ENCODE results near the gene CTBP2. TPM values are rescaled to one million over a fixed set of nuclear protein-coding genes. Genes with fewer than 3 reads are reported as not detected.

Gene CTBP2
- total and polyA plus RNA-seq, 10 of the 15 experiments (the other 5 are each of a cell fraction or from before 2014, with no cell fraction given): 0.02 to 0.72 (median 0.06) TPM; not detected in 2

DNA sequence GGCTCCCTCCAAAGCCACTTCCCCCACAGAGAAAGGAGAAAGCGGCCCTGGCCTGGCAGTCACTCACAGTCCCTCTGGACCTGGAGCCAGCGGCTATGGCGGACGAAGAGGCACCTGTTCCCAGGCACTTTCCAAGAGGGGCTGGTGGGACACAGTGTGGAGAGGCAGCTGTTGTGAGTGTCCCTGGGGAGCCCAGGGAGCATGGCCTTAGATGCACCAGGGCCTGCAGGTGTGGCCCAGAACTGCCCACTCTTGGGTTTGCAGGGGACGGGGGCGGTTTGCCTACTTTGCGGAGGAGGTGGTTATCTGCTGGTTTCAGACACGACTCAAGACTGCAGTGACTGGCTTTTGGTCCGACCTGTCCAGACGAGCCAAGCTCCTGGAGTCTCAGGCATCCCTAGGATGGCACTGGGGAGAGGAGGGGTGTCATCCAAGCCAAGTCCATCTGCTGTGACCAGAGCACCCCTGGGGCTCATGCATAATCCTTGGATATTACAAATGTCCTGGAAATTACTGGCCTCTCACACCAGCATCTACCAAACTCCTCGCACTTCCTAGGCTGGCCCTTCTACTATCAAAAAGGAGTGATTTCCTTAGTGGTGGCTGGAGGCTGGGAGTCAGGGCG is 18.4 kb downstream of the CTBP2 start:
- SMC1A ChIA-PET (ENCODE audit: uncharacterized antibody, unreplicated experiment): no interaction called here
- no peak for TF ChIP-seq ZSCAN29 (IDR thresholded peaks at IDR 0.05)
- TF ChIP-seq FOS (IDR thresholded peaks at IDR 0.05; ENCODE audit: borderline replicate concordance, extremely low read depth, insufficient read length): no peak
- TF ChIP-seq ZNF622 (IDR thresholded peaks at IDR 0.05): no peak
- TF ChIP-seq, protein P1, sequence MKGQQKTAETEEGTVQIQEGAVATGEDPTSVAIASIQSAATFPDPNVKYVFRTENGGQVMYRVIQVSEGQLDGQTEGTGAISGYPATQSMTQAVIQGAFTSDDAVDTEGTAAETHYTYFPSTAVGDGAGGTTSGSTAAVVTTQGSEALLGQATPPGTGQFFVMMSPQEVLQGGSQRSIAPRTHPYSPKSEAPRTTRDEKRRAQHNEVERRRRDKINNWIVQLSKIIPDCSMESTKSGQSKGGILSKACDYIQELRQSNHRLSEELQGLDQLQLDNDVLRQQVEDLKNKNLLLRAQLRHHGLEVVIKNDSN (IDR thresholded peaks at IDR 0.05; ENCODE audit: borderline replicate concordance, extremely low read length, insufficient read depth, low read depth, low read length): no peak
- TF ChIP-seq LARP7 (IDR thresholded peaks at IDR 0.05): no peak
- TF ChIP-seq, protein P2, sequence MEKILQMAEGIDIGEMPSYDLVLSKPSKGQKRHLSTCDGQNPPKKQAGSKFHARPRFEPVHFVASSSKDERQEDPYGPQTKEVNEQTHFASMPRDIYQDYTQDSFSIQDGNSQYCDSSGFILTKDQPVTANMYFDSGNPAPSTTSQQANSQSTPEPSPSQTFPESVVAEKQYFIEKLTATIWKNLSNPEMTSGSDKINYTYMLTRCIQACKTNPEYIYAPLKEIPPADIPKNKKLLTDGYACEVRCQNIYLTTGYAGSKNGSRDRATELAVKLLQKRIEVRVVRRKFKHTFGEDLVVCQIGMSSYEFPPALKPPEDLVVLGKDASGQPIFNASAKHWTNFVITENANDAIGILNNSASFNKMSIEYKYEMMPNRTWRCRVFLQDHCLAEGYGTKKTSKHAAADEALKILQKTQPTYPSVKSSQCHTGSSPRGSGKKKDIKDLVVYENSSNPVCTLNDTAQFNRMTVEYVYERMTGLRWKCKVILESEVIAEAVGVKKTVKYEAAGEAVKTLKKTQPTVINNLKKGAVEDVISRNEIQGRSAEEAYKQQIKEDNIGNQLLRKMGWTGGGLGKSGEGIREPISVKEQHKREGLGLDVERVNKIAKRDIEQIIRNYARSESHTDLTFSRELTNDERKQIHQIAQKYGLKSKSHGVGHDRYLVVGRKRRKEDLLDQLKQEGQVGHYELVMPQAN (conservative IDR thresholded peaks at IDR 0.05): no peak
- TF ChIP-seq POLR2AphosphoS5 (IDR thresholded peaks at IDR 0.05; ENCODE audit: low read length): no peak
- TF ChIP-seq SREBF1 (IDR thresholded peaks at IDR 0.05; ENCODE audit: low read length): no peak
- TF ChIP-seq TCF12 (IDR thresholded peaks at IDR 0.05; ENCODE audit: low read depth, low read length): no peak
- TF ChIP-seq CREB1 (IDR thresholded peaks at IDR 0.05; ENCODE audit: low read depth): no peak
- no peak for TF ChIP-seq ZNF384 (IDR thresholded peaks at IDR 0.05; ENCODE audit: borderline replicate concordance, low read depth, low read length)
- TF ChIP-seq, protein P3, sequence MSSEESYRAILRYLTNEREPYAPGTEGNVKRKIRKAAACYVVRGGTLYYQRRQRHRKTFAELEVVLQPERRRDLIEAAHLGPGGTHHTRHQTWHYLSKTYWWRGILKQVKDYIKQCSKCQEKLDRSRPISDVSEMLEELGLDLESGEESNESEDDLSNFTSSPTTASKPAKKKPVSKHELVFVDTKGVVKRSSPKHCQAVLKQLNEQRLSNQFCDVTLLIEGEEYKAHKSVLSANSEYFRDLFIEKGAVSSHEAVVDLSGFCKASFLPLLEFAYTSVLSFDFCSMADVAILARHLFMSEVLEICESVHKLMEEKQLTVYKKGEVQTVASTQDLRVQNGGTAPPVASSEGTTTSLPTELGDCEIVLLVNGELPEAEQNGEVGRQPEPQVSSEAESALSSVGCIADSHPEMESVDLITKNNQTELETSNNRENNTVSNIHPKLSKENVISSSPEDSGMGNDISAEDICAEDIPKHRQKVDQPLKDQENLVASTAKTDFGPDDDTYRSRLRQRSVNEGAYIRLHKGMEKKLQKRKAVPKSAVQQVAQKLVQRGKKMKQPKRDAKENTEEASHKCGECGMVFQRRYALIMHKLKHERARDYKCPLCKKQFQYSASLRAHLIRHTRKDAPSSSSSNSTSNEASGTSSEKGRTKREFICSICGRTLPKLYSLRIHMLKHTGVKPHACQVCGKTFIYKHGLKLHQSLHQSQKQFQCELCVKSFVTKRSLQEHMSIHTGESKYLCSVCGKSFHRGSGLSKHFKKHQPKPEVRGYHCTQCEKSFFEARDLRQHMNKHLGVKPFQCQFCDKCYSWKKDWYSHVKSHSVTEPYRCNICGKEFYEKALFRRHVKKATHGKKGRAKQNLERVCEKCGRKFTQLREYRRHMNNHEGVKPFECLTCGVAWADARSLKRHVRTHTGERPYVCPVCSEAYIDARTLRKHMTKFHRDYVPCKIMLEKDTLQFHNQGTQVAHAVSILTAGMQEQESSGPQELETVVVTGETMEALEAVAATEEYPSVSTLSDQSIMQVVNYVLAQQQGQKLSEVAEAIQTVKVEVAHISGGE (CRISPR knock-in tag; IDR thresholded peaks at IDR 0.05): no peak
- no peak for TF ChIP-seq CHD1 (IDR thresholded peaks at IDR 0.05; ENCODE audit: low read depth, low read length)
- TF ChIP-seq IRF4 (IDR thresholded peaks at IDR 0.05; ENCODE audit: low read depth, low read length): no peak
- no peak for TF ChIP-seq STAT1 (conservative IDR thresholded peaks at IDR 0.05)
- no peak for TF ChIP-seq IKZF1 (conservative IDR thresholded peaks at IDR 0.05)
- TF ChIP-seq MEF2B (IDR thresholded peaks at IDR 0.05; ENCODE audit: partially characterized antibody, poor library complexity, severe bottlenecking): no peak
- no peak for TF ChIP-seq ZNF217 (IDR thresholded peaks at IDR 0.05)
- TF ChIP-seq NFYA (IDR thresholded peaks at IDR 0.05; ENCODE audit: borderline replicate concordance, low read depth, low read length): no peak
- no TSS peak for BruUV-seq (replicated peaks)
- RAD21 ChIA-PET (ENCODE audit: unreplicated experiment): no interaction called here
- POLR2A ChIA-PET: no interaction called here
- no peaks in the 10 kb centered on the region; a peak in 2 of 4 replicates for H3K27me3 ChIP-seq (replicated peaks in 1 of 2; ENCODE audit: control insufficient read depth in 2 of 2, insufficient read depth in 2 of 2, low read length in 1 of 2)
- FAIRE-seq (no peak), ATAC-seq (no peak), DNase-seq (ENCODE audit: low read depth, low spot score) (no peak)
- no peaks in the 10 kb centered on the region for H3K79me2 ChIP-seq (ENCODE audit: control insufficient read depth, insufficient read depth, low read length)
- no peak overlapping the region for H3K27ac ChIP-seq (ENCODE audit: control insufficient read depth, insufficient read depth)
- H4K20me1 ChIP-seq (ENCODE audit: control insufficient read depth, insufficient read depth): no peaks in the 10 kb centered on the region; the same call in 1 of the 2 replicates
- no peak overlapping the region for H3K9ac ChIP-seq (ENCODE audit: control insufficient read depth, insufficient read depth, low read length)
- H3K4me3 ChIP-seq: no peak overlapping the region
- in situ Hi-C loops (cut with MboI) (no loop called here), intact Hi-C loops (cut with micrococcal nuclease; ENCODE audit: unreplicated experiment) (no loop called here)
- H3K4me2 ChIP-seq (ENCODE audit: control insufficient read depth, insufficient read depth): no peak overlapping the region
- no peaks in the 10 kb centered on the region for H3K36me3 ChIP-seq (ENCODE audit: control insufficient read depth in 2 of 2, insufficient read depth in 2 of 2, low read length in 1 of 2)
- CTCF ChIA-PET: no interaction called here
- peaks cover 2% of the 10 kb centered on the region; the same call in 1 of the 2 replicates for H3K4me1 ChIP-seq (ENCODE audit: control insufficient read depth, insufficient read depth, low read length)
- H3K9me3 ChIP-seq (replicated peaks; ENCODE audit: control insufficient read depth, insufficient read depth, low read length): no peaks in the 10 kb centered on the region
- no peak overlapping the region for H2AFZ ChIP-seq (ENCODE audit: control insufficient read depth, low read depth, low read length)
- whole genome bisulfite sequencing (ENCODE audit: insufficient coverage, insufficient replicate concordance, low lambda C conversion rate, missing lambda C conversion rate): 43% methylated on average over 11 of the region's 12 CpGs

Measured in GM12878 (cell line).